ENCODE measurements around the gene MRPL42.
"Not testable (repeated sequence)": the region's sequence is repeated elsewhere in the genome, so short reads cannot be mapped to it uniquely, and the experiment has no call there.

MRPL42 gene

GRCh38 chr12:93467351-93468007 lies at the start of gene MRPL42:
MRPL42 (plus strand) TSS chr12:93467514; CDS start chr12:93469286, 1,772 bp downstream.
- H3K9me3 ChIP-seq (ENCODE audit: control insufficient read depth, low read length): no peaks in the 10 kb centered on the region
- H3K4me1 ChIP-seq (ENCODE audit: control insufficient read depth, insufficient read depth, low read length): peaks cover 15% of the 10 kb centered on the region
- H3K9ac ChIP-seq (ENCODE audit: low read length): peak within 1 kb of the TSS; percentile 93
- peak; percentile 94 for DNase-seq (ENCODE audit: low read depth)
- H3K27me3 ChIP-seq (replicated peaks; ENCODE audit: control insufficient read depth, insufficient read depth, low read length): no peaks in the 10 kb centered on the region
- peak within 1 kb of the TSS; percentile 95 for H3K4me3 ChIP-seq (ENCODE audit: low read length)
- H3K36me3 ChIP-seq (ENCODE audit: control insufficient read depth, insufficient read depth, low read length, severe bottlenecking): peaks cover 8% of the 10 kb centered on the region

- Histone ChIP-seq H3K4me3 (ENCODE audit: low read length) (no peak overlapping the region), H3K27me3 (replicated peaks; ENCODE audit: control insufficient read depth, insufficient read depth, low read length) (no peaks in the 10 kb centered on the region), H3K9me3 (ENCODE audit: control insufficient read depth, low read length) (no peaks in the 10 kb centered on the region), H3K9ac (ENCODE audit: low read length) (no peak overlapping the region), H3K4me1 (ENCODE audit: control insufficient read depth, insufficient read depth, low read length) (peaks cover 9% of the 10 kb centered on the region), H3K36me3 (ENCODE audit: control insufficient read depth, insufficient read depth, low read length, severe bottlenecking) (no peaks in the 10 kb centered on the region)
- DNase-seq (ENCODE audit: low read depth): no peak
Observed at GRCh38 chr12:93417967-93418480, 49.3 kb upstream of the MRPL42 start.

- Histone ChIP-seq H3K27me3 (replicated peaks; ENCODE audit: control insufficient read depth, insufficient read depth, low read length) (no peaks in the 10 kb centered on the region), H3K36me3 (ENCODE audit: control insufficient read depth, insufficient read depth, low read length, severe bottlenecking) (no peaks in the 10 kb centered on the region), H3K9me3 (ENCODE audit: control insufficient read depth, low read length) (no peaks in the 10 kb centered on the region), H3K4me3 (ENCODE audit: low read length) (no peak overlapping the region), H3K9ac (ENCODE audit: low read length) (no peak overlapping the region), H3K4me1 (ENCODE audit: control insufficient read depth, insufficient read depth, low read length) (peaks cover 13% of the 10 kb centered on the region)
- DNase-seq (ENCODE audit: low read depth): peak; percentile 87
Observed at GRCh38 chr12:93419388-93420034, 47.8 kb upstream of the MRPL42 start.

- no peaks in the 10 kb centered on the region for H3K27me3 ChIP-seq (replicated peaks; ENCODE audit: control insufficient read depth, insufficient read depth, low read length)
- peaks cover 23% of the 10 kb centered on the region for H3K4me1 ChIP-seq (ENCODE audit: control insufficient read depth, insufficient read depth, low read length)
- no peaks in the 10 kb centered on the region for H3K9me3 ChIP-seq (ENCODE audit: control insufficient read depth, low read length)
- no peaks in the 10 kb centered on the region for H3K36me3 ChIP-seq (ENCODE audit: control insufficient read depth, insufficient read depth, low read length, severe bottlenecking)
- no peak overlapping the region for H3K9ac ChIP-seq (ENCODE audit: low read length)
- DNase-seq (ENCODE audit: low read depth): no peak
- H3K4me3 ChIP-seq (ENCODE audit: low read length): no peak overlapping the region
Observed at GRCh38 chr12:93422050-93422449, 45.3 kb upstream of the MRPL42 start.

GRCh38 chr12:93425736-93426411 lies 41.4 kb upstream of the MRPL42 start:
- peak overlapping the region; percentile 7 for H3K4me3 ChIP-seq (ENCODE audit: low read length)
- no peak for DNase-seq (ENCODE audit: low read depth)

GRCh38 chr12:93426412-93426805 lies 40.9 kb upstream of the MRPL42 start:
- Histone ChIP-seq H3K9ac (ENCODE audit: low read length) (no peak overlapping the region), H3K4me1 (ENCODE audit: control insufficient read depth, insufficient read depth, low read length) (peaks cover 42% of the 10 kb centered on the region), H3K27me3 (replicated peaks; ENCODE audit: control insufficient read depth, insufficient read depth, low read length) (no peaks in the 10 kb centered on the region), H3K9me3 (ENCODE audit: control insufficient read depth, low read length) (no peaks in the 10 kb centered on the region), H3K4me3 (ENCODE audit: low read length) (no peak overlapping the region), H3K36me3 (ENCODE audit: control insufficient read depth, insufficient read depth, low read length, severe bottlenecking) (no peaks in the 10 kb centered on the region)
- DNase-seq (ENCODE audit: low read depth): no peak

More at GRCh38 chr12:93425736-93426411, 41.4 kb upstream of the MRPL42 start:
- Histone ChIP-seq H3K9ac (ENCODE audit: low read length) (peak overlapping the region; percentile 0), H3K36me3 (ENCODE audit: control insufficient read depth, insufficient read depth, low read length, severe bottlenecking) (no peaks in the 10 kb centered on the region), H3K27me3 (replicated peaks; ENCODE audit: control insufficient read depth, insufficient read depth, low read length) (no peaks in the 10 kb centered on the region), H3K9me3 (ENCODE audit: control insufficient read depth, low read length) (no peaks in the 10 kb centered on the region), H3K4me1 (ENCODE audit: control insufficient read depth, insufficient read depth, low read length) (peaks cover 39% of the 10 kb centered on the region)

- Histone ChIP-seq H3K27me3 (replicated peaks; ENCODE audit: control insufficient read depth, insufficient read depth, low read length) (no peaks in the 10 kb centered on the region), H3K36me3 (ENCODE audit: control insufficient read depth, insufficient read depth, low read length, severe bottlenecking) (no peaks in the 10 kb centered on the region), H3K4me1 (ENCODE audit: control insufficient read depth, insufficient read depth, low read length) (peaks cover 42% of the 10 kb centered on the region), H3K9me3 (ENCODE audit: control insufficient read depth, low read length) (no peaks in the 10 kb centered on the region), H3K4me3 (ENCODE audit: low read length) (no peak overlapping the region), H3K9ac (ENCODE audit: low read length) (no peak overlapping the region)
- DNase-seq (ENCODE audit: low read depth): peak; percentile 80
Observed at GRCh38 chr12:93427779-93428564, 39.3 kb upstream of the MRPL42 start.

GRCh38 chr12:93429448-93429847 lies 37.9 kb upstream of the MRPL42 start:
- DNase-seq (ENCODE audit: low read depth): no peak
- Histone ChIP-seq H3K36me3 (ENCODE audit: control insufficient read depth, insufficient read depth, low read length, severe bottlenecking) (no peaks in the 10 kb centered on the region), H3K4me1 (ENCODE audit: control insufficient read depth, insufficient read depth, low read length) (peaks cover 48% of the 10 kb centered on the region), H3K9me3 (ENCODE audit: control insufficient read depth, low read length) (no peaks in the 10 kb centered on the region), H3K9ac (ENCODE audit: low read length) (no peak overlapping the region), H3K4me3 (ENCODE audit: low read length) (no peak overlapping the region), H3K27me3 (replicated peaks; ENCODE audit: control insufficient read depth, insufficient read depth, low read length) (no peaks in the 10 kb centered on the region)

- no peaks in the 10 kb centered on the region for H3K27me3 ChIP-seq (replicated peaks; ENCODE audit: control insufficient read depth, insufficient read depth, low read length)
- no peak overlapping the region for H3K4me3 ChIP-seq (ENCODE audit: low read length)
- no peaks in the 10 kb centered on the region for H3K36me3 ChIP-seq (ENCODE audit: control insufficient read depth, insufficient read depth, low read length, severe bottlenecking)
- H3K9ac ChIP-seq (ENCODE audit: low read length): no peak overlapping the region
- no peaks in the 10 kb centered on the region for H3K9me3 ChIP-seq (ENCODE audit: control insufficient read depth, low read length)
- DNase-seq (ENCODE audit: low read depth): no peak
- peaks cover 51% of the 10 kb centered on the region for H3K4me1 ChIP-seq (ENCODE audit: control insufficient read depth, insufficient read depth, low read length)
Observed at GRCh38 chr12:93429852-93430251, 37.5 kb upstream of the MRPL42 start.

- no peaks in the 10 kb centered on the region for H3K9me3 ChIP-seq (ENCODE audit: control insufficient read depth, low read length)
- no peaks in the 10 kb centered on the region for H3K27me3 ChIP-seq (replicated peaks; ENCODE audit: control insufficient read depth, insufficient read depth, low read length)
- no peaks in the 10 kb centered on the region for H3K36me3 ChIP-seq (ENCODE audit: control insufficient read depth, insufficient read depth, low read length, severe bottlenecking)
- peaks cover 48% of the 10 kb centered on the region for H3K4me1 ChIP-seq (ENCODE audit: control insufficient read depth, insufficient read depth, low read length)
- no peak overlapping the region for H3K4me3 ChIP-seq (ENCODE audit: low read length)
- DNase-seq (ENCODE audit: low read depth): no peak
- H3K9ac ChIP-seq (ENCODE audit: low read length): no peak overlapping the region
Observed at GRCh38 chr12:93430280-93430679, 37.0 kb upstream of the MRPL42 start.

GRCh38 chr12:93432031-93432430 lies 35.3 kb upstream of the MRPL42 start:
- H3K36me3 ChIP-seq (ENCODE audit: control insufficient read depth, insufficient read depth, low read length, severe bottlenecking); H3K9me3 ChIP-seq (ENCODE audit: control insufficient read depth, low read length); H3K9ac ChIP-seq (ENCODE audit: low read length); H3K27me3 ChIP-seq (replicated peaks; ENCODE audit: control insufficient read depth, insufficient read depth, low read length); DNase-seq (ENCODE audit: low read depth); H3K4me3 ChIP-seq (ENCODE audit: low read length): not testable (repeated sequence)
- H3K4me1 ChIP-seq (ENCODE audit: control insufficient read depth, insufficient read depth, low read length): peaks cover 34% of the 10 kb centered on the region
